Measurements from ENCODE around the gene KSR1. TPM values are rescaled to one million over a fixed set of nuclear protein-coding genes. Genes with fewer than 3 reads are reported as not detected.

KSR1 gene
- total and polyA plus RNA-seq, 2 of the 8 experiments (the other 6 are each of a cell fraction or from before 2014, with no cell fraction given): 14.1 to 34.7 TPM

GRCh38 chr17:27506348-27507218 lies 50.3 kb downstream of the KSR1 start (continued):
- TF ChIP-seq SP1 (IDR thresholded peaks at IDR 0.05; ENCODE audit: low read depth, low read length) (peak; percentile 91), ASH2L (IDR thresholded peaks at IDR 0.05; ENCODE audit: low read length) (peak; percentile 71), GABPA (IDR thresholded peaks at IDR 0.05; ENCODE audit: borderline replicate concordance, insufficient read depth, low read length) (no peak), PHF8 (conservative IDR thresholded peaks at IDR 0.05; ENCODE audit: low read depth, low read length) (no peak), SRF (IDR thresholded peaks at IDR 0.05; ENCODE audit: low read depth, low read length) (no peak), ATF2 (IDR thresholded peaks at IDR 0.05; ENCODE audit: low read length) (peak; percentile 31; the same call in 1 of the 2 replicates), BCL11A (IDR thresholded peaks at IDR 0.05; ENCODE audit: low read depth in 2 of 2, low read length in 2 of 2) (peak in 1 of 2 experiments; percentile 39), EP300 (IDR thresholded peaks at IDR 0.05; ENCODE audit: borderline replicate concordance in 1 of 2, low read depth in 2 of 2, low read length in 2 of 2) (peak in 1 of 2 experiments; percentile 82; a peak in 1 of 3 replicates), SIN3A (conservative IDR thresholded peaks at IDR 0.05 in 1 of 2, IDR thresholded peaks at IDR 0.05 in 1 of 2; ENCODE audit: low read depth in 1 of 2, low read length in 2 of 2) (peak; percentile 92 to 93), TEAD4 (IDR thresholded peaks at IDR 0.05; ENCODE audit: low read depth, low read length) (peak; percentile 52; the same call in 1 of the 2 replicates), RAD21 (IDR thresholded peaks at IDR 0.05 in 1 of 2, conservative IDR thresholded peaks at IDR 0.05 in 1 of 2; ENCODE audit: low read depth in 2 of 2, low read length in 2 of 2) (0 out of 4 replicates have a peak, but pooled peaks of 1 of the 2 experiments have one; percentile 8), SAP30 (IDR thresholded peaks at IDR 0.05; ENCODE audit: insufficient read depth, insufficient replicate concordance, low read length) (no peak), GTF2F1 (IDR thresholded peaks at IDR 0.05; ENCODE audit: borderline replicate concordance, low read depth, low read length) (no peak)

Measured in H1 (cell line).